ENCODE results near the gene MAGEL2.
A peak's percentile ranks its signal among the peaks of the same experiment; 100 is the strongest.

GRCh38 chr15:23642413-23643044 lies 5.1 kb downstream of the MAGEL2 start:
- TF ChIP-seq CTCF (IDR thresholded peaks at IDR 0.05; ENCODE audit: poor library complexity, severe bottlenecking) (peak; percentile 85), POLR2AphosphoS5 (IDR thresholded peaks at IDR 0.05) (no peak), EZH2 (IDR thresholded peaks at IDR 0.05; ENCODE audit: borderline replicate concordance, insufficient read depth, low read length, poor library complexity, severe bottlenecking) (no peak), SMC3 (conservative IDR thresholded peaks at IDR 0.05; ENCODE audit: poor library complexity) (peak; percentile 90), MXI1 (conservative IDR thresholded peaks at IDR 0.05; ENCODE audit: poor library complexity, severe bottlenecking) (no peak), TAF1 (IDR thresholded peaks at IDR 0.05; ENCODE audit: low read depth) (no peak), EP300 (conservative IDR thresholded peaks at IDR 0.05; ENCODE audit: poor library complexity, severe bottlenecking) (no peak)
- TF ChIP-seq, protein P1, sequence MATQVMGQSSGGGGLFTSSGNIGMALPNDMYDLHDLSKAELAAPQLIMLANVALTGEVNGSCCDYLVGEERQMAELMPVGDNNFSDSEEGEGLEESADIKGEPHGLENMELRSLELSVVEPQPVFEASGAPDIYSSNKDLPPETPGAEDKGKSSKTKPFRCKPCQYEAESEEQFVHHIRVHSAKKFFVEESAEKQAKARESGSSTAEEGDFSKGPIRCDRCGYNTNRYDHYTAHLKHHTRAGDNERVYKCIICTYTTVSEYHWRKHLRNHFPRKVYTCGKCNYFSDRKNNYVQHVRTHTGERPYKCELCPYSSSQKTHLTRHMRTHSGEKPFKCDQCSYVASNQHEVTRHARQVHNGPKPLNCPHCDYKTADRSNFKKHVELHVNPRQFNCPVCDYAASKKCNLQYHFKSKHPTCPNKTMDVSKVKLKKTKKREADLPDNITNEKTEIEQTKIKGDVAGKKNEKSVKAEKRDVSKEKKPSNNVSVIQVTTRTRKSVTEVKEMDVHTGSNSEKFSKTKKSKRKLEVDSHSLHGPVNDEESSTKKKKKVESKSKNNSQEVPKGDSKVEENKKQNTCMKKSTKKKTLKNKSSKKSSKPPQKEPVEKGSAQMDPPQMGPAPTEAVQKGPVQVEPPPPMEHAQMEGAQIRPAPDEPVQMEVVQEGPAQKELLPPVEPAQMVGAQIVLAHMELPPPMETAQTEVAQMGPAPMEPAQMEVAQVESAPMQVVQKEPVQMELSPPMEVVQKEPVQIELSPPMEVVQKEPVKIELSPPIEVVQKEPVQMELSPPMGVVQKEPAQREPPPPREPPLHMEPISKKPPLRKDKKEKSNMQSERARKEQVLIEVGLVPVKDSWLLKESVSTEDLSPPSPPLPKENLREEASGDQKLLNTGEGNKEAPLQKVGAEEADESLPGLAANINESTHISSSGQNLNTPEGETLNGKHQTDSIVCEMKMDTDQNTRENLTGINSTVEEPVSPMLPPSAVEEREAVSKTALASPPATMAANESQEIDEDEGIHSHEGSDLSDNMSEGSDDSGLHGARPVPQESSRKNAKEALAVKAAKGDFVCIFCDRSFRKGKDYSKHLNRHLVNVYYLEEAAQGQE (IDR thresholded peaks at IDR 0.05; ENCODE audit: borderline replicate concordance) = no peak

Data from neural cell (in vitro differentiated cells).